Endothelial cell of umbilical vein (primary cell): Measurements from ENCODE around the gene UBE2K.

Source experiments
- EZH2 ChIP-seq: IDR thresholded peaks from 2 replicates; pipeline ENCODE4 v1.6.1; 2012; ENCODE audit warnings: borderline replicate concordance, low read depth, mild to moderate bottlenecking, moderate library complexity, low read length, inconsistent platforms; ENCODE audit not compliant: severe bottlenecking
- FOS ChIP-seq: IDR thresholded peaks from 2 replicates; pipeline ENCODE4 v1.6.1; 2011; ENCODE audit warnings: mild to moderate bottlenecking, low read length, moderate library complexity, borderline replicate concordance; ENCODE audit not compliant: insufficient read depth
- GATA2 ChIP-seq: IDR thresholded peaks from 2 replicates; pipeline ENCODE4 v1.7.0; 2011; ENCODE audit warnings: low read depth, mild to moderate bottlenecking, moderate library complexity, mixed read lengths, low read length; ENCODE audit not compliant: insufficient read length, insufficient read depth
- JUN ChIP-seq: IDR thresholded peaks from 2 replicates; pipeline ENCODE4 v1.6.1; 2011; ENCODE audit warnings: borderline replicate concordance, low read depth; ENCODE audit not compliant: insufficient read length, insufficient read depth
- MYC ChIP-seq: IDR thresholded peaks from one replicate; pipeline ENCODE4 v1.6.1; 2011; ENCODE audit warnings: mild to moderate bottlenecking, low read depth, low read length
- POLR2A ChIP-seq: IDR thresholded peaks from 2 replicates; pipeline ENCODE4 v1.6.1; 2012; ENCODE audit warnings: low read depth, mild to moderate bottlenecking, control low read depth, low read length
- POLR2AphosphoS5 ChIP-seq: IDR thresholded peaks from 2 replicates; pipeline ENCODE4 v1.6.1; 2012; ENCODE audit warnings: low read depth, mild to moderate bottlenecking, control low read depth, low read length, moderate library complexity; ENCODE audit not compliant: insufficient read depth
- TF ChIP-seq, protein P1 (sequence below), 2 donors: IDR thresholded peaks; 1 replicate in 1 of 2; 2 replicates in 1 of 2; pipeline ENCODE4 v1.5.1; 2011; ENCODE audit warnings: low read length in 2 of 2, mild to moderate bottlenecking in 2 of 2, moderate library complexity in 2 of 2, control low read depth in 1 of 2, inconsistent platforms in 1 of 2, low read depth in 1 of 2; ENCODE audit not compliant: insufficient read depth in 1 of 2; ENCODE audit errors: extremely low read depth in 1 of 2
- TF ChIP-seq, protein P2 (sequence below): IDR thresholded peaks from 2 replicates; pipeline ENCODE4 v1.6.1; 2011; ENCODE audit not compliant: insufficient read depth, insufficient read length

- TF ChIP-seq, protein P1, sequence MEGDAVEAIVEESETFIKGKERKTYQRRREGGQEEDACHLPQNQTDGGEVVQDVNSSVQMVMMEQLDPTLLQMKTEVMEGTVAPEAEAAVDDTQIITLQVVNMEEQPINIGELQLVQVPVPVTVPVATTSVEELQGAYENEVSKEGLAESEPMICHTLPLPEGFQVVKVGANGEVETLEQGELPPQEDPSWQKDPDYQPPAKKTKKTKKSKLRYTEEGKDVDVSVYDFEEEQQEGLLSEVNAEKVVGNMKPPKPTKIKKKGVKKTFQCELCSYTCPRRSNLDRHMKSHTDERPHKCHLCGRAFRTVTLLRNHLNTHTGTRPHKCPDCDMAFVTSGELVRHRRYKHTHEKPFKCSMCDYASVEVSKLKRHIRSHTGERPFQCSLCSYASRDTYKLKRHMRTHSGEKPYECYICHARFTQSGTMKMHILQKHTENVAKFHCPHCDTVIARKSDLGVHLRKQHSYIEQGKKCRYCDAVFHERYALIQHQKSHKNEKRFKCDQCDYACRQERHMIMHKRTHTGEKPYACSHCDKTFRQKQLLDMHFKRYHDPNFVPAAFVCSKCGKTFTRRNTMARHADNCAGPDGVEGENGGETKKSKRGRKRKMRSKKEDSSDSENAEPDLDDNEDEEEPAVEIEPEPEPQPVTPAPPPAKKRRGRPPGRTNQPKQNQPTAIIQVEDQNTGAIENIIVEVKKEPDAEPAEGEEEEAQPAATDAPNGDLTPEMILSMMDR (IDR thresholded peaks at IDR 0.05; ENCODE audit: extremely low read depth in 1 of 2, insufficient read depth in 1 of 2, low read depth in 1 of 2, low read length in 2 of 2), result no peak
- TF ChIP-seq GATA2 (no peak), POLR2A (peak; percentile 41), EZH2 (no peak), POLR2AphosphoS5 (no peak), FOS (no peak), JUN (peak; percentile 19), MYC (no peak)
- TF ChIP-seq, protein P2, sequence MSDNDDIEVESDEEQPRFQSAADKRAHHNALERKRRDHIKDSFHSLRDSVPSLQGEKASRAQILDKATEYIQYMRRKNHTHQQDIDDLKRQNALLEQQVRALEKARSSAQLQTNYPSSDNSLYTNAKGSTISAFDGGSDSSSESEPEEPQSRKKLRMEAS, result no peak
Observed at GRCh38 chr4:39750216-39750615, 52.3 kb downstream of the UBE2K start.
